ENCODE results near the gene ZNF438.

DNA sequence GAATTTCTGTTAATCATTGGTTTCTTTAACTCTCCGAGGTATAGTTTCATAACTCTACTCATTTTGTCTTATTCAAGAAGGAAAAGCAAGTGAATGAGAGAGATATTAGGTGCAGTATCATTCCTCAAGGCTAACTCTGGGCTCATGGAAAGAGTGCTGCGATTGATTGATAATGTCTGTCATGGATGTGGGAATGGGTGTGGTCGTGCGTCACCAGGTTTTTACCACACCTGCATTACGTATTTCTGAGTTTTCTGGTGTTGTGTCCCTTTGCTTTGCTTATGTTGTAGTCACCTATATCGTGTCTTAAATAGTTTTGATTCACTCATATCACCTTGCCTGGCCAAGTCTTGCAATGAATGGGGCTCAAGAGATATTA, 44.9 kb upstream of the ZNF438 start:
- TF ChIP-seq, protein P1, sequence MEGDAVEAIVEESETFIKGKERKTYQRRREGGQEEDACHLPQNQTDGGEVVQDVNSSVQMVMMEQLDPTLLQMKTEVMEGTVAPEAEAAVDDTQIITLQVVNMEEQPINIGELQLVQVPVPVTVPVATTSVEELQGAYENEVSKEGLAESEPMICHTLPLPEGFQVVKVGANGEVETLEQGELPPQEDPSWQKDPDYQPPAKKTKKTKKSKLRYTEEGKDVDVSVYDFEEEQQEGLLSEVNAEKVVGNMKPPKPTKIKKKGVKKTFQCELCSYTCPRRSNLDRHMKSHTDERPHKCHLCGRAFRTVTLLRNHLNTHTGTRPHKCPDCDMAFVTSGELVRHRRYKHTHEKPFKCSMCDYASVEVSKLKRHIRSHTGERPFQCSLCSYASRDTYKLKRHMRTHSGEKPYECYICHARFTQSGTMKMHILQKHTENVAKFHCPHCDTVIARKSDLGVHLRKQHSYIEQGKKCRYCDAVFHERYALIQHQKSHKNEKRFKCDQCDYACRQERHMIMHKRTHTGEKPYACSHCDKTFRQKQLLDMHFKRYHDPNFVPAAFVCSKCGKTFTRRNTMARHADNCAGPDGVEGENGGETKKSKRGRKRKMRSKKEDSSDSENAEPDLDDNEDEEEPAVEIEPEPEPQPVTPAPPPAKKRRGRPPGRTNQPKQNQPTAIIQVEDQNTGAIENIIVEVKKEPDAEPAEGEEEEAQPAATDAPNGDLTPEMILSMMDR (IDR thresholded peaks at IDR 0.05) = no peak
- no peak for TF ChIP-seq POLR2A (IDR thresholded peaks at IDR 0.05)
